Measurements from ENCODE around the gene MYO1E.

DNA sequence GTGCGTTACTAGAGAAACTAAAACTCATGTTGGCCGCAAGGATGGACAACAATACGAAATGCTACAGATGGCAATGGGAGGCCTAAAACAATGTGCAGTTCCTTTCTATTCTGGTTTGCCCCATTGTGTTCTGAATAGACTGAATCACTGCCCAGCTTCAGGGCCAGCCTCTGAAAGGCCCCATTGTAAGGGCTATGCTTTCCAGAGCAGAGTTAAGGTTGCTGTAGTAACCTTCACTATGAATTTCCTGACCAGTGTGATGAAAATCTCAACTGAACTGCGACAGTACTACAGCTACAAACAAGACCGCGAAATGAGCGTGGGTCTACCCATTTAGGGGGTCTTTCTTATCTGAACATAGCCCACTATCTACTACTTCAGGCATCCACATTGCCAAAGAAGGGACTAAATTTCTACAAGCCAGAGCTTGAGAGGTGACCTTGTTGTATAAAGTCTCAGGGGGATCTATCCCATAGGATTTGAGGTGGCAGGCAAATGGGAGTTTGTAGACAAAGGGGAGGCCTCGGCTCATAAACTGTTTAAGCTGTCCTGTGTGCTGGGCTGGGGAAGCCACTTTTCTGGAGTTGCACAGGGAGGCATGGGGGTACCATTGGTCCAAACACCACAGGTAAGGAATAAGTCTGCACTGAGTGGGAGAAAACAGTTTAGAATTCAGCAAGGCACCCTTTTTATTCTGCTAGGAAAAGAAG is 80.1 kb downstream of the MYO1E start:
- no peak for TF ChIP-seq POLR2A (IDR thresholded peaks at IDR 0.05; ENCODE audit: low read depth, low read length)
- no peak for TF ChIP-seq POLR2AphosphoS5 (IDR thresholded peaks at IDR 0.05; ENCODE audit: low read depth, low read length)
- no peak for TF ChIP-seq SPI1 (IDR thresholded peaks at IDR 0.05; ENCODE audit: low read depth, low read length)
- no peak for TF ChIP-seq TAF1 (IDR thresholded peaks at IDR 0.05; ENCODE audit: low read depth, low read length)
